DMS79 treated with DMSO at 0.1 percent for 48 hours (cell line): ENCODE data around the gene MT1E.
"Not testable (repeated sequence)": the region's sequence is repeated elsewhere in the genome, so short reads cannot be mapped to it uniquely, and the experiment has no call there.

Experiments
- DNase-seq: peaks from one replicate; lab custom pipeline; 2025; lab: John Stamatoyannopoulos, UW

Gene MT1E

GRCh38 chr16:56607109-56607618, 18.4 kb upstream of the MT1E start:
- DNase-seq = no peak

GRCh38 chr16:56607675-56608042, 17.9 kb upstream of the MT1E start:
- DNase-seq = no peak

- peak; percentile 82 for DNase-seq
Observed at GRCh38 chr16:56608043-56608875, 17.3 kb upstream of the MT1E start, which contains the start of gene MT2A. Gene MT2A, plus strand, starts transcription at chr16:56608584. Its CDS starts 72 bp downstream, at chr16:56608656.

- no peak for DNase-seq
Observed at GRCh38 chr16:56608876-56609462, 16.6 kb upstream of the MT1E start.

- peak; percentile 31 for DNase-seq
Observed at GRCh38 chr16:56609463-56609921, 16.1 kb upstream of the MT1E start.

- DNase-seq = no peak
Observed at GRCh38 chr16:56610017-56610608, 15.5 kb upstream of the MT1E start.

GRCh38 chr16:56610609-56611111, 14.9 kb upstream of the MT1E start:
- DNase-seq = no peak

GRCh38 chr16:56611281-56611833, 14.2 kb upstream of the MT1E start:
- DNase-seq = no peak

GRCh38 chr16:56613706-56614105, 11.9 kb upstream of the MT1E start:
- no peak for DNase-seq

GRCh38 chr16:56614549-56614991, 11.0 kb upstream of the MT1E start:
- DNase-seq = no peak

GRCh38 chr16:56615353-56615752, 10.2 kb upstream of the MT1E start:
- no peak for DNase-seq

GRCh38 chr16:56616608-56617211, 8.9 kb upstream of the MT1E start:
- no peak for DNase-seq

GRCh38 chr16:56617212-56618085, 8.1 kb upstream of the MT1E start:
- DNase-seq = no peak

GRCh38 chr16:56618138-56618537, 7.4 kb upstream of the MT1E start:
- DNase-seq = no peak

GRCh38 chr16:56620339-56620897, 5.2 kb upstream of the MT1E start:
- no peak for DNase-seq

- DNase-seq = not testable (repeated sequence)
Observed at GRCh38 chr16:56621665-56622445, 3.7 kb upstream of the MT1E start.

GRCh38 chr16:56623184-56623583, 2.4 kb upstream of the MT1E start:
- DNase-seq = not testable (repeated sequence)

GRCh38 chr16:56623637-56624036, 1.9 kb upstream of the MT1E start:
- no peak for DNase-seq

GRCh38 chr16:56625943-56626654, 518 bp downstream of the MT1E start:
- DNase-seq = peak; percentile 34
